Trophoblast cell (in vitro differentiated cells and primary cell): ENCODE measurements around the gene KLHL12.
"Not testable (repeated sequence)": the region's sequence is repeated elsewhere in the genome, so short reads cannot be mapped to it uniquely, and the experiment has no call there.

Source experiments
- DNase-seq, 2 donors: peaks; one replicate each; pipeline ENCODE4 v3.0.0-alpha.2; 2016
- H2AFZ ChIP-seq: 2 replicates; pipeline ENCODE4 v1.6.1; 2013; ENCODE audit warnings: low read length, moderate library complexity, mild to moderate bottlenecking; ENCODE audit not compliant: insufficient read depth, poor library complexity
- H2AK5ac ChIP-seq: 2 replicates; pipeline ENCODE4 v1.6.1; 2013; ENCODE audit warnings: mild to moderate bottlenecking, low read length
- H2BK120ac ChIP-seq: 2 replicates; pipeline ENCODE4 v1.6.1; 2013; ENCODE audit warnings: low read length, mild to moderate bottlenecking, moderate library complexity; ENCODE audit not compliant: insufficient read depth, poor library complexity
- H2BK12ac ChIP-seq: 2 replicates; pipeline ENCODE4 v1.6.1; 2013; ENCODE audit warnings: mild to moderate bottlenecking, low read length, moderate library complexity
- H2BK5ac ChIP-seq: 2 replicates; pipeline ENCODE4 v1.6.1; 2013; ENCODE audit warnings: low read length, low read depth, moderate library complexity, mild to moderate bottlenecking; ENCODE audit not compliant: poor library complexity
- H3K14ac ChIP-seq: 2 replicates; pipeline ENCODE4 v1.6.1; 2013; ENCODE audit warnings: mild to moderate bottlenecking, low read length
- H3K18ac ChIP-seq: 2 replicates; pipeline ENCODE4 v1.6.1; 2013; ENCODE audit warnings: mild to moderate bottlenecking, low read length
- H3K23ac ChIP-seq: 2 replicates; pipeline ENCODE4 v1.6.1; 2013; ENCODE audit warnings: low read length
- H3K27ac ChIP-seq: 2 replicates; pipeline ENCODE4 v1.5.1; 2013; ENCODE audit warnings: low read depth, mild to moderate bottlenecking, inconsistent platforms, low read length, moderate library complexity
- H3K27me3 ChIP-seq: 2 replicates; pipeline ENCODE4 v1.6.1; 2013; ENCODE audit warnings: inconsistent platforms, mild to moderate bottlenecking, low read length, moderate library complexity; ENCODE audit not compliant: insufficient read depth
- H3K36me3 ChIP-seq, 2 experiments: 1 replicate in 1 of 2; 2 replicates in 1 of 2; pipeline ENCODE4 v1.6.1; 2013; ENCODE audit warnings: low read length in 2 of 2, mild to moderate bottlenecking in 2 of 2, moderate library complexity in 1 of 2; ENCODE audit not compliant: insufficient read depth in 2 of 2, control insufficient read depth in 1 of 2
- H3K4ac ChIP-seq: 2 replicates; pipeline ENCODE4 v1.6.1; 2013; ENCODE audit warnings: low read depth, mild to moderate bottlenecking, low read length, moderate library complexity
- H3K4me1 ChIP-seq, 2 experiments: 1 replicate in 1 of 2; 2 replicates in 1 of 2; pipeline ENCODE4 v1.6.1; 2013; ENCODE audit warnings: low read length in 2 of 2, mild to moderate bottlenecking in 2 of 2, moderate library complexity in 1 of 2; ENCODE audit not compliant: insufficient read depth in 2 of 2, control insufficient read depth in 1 of 2
- H3K4me2 ChIP-seq: 2 replicates; pipeline ENCODE4 v1.6.1; 2013; ENCODE audit warnings: inconsistent platforms, mild to moderate bottlenecking, low read length, moderate library complexity
- H3K4me3 ChIP-seq: 2 replicates; pipeline ENCODE4 v1.5.1; 2013; ENCODE audit warnings: mild to moderate bottlenecking, low read depth, low read length, inconsistent platforms
- H3K79me1 ChIP-seq: one replicate; pipeline ENCODE4 v1.6.1; 2013; ENCODE audit warnings: low read length
- H3K79me2 ChIP-seq: 2 replicates; pipeline ENCODE4 v1.6.1; 2013; ENCODE audit warnings: low read length, mild to moderate bottlenecking; ENCODE audit not compliant: control insufficient read depth, insufficient read depth, poor library complexity
- H3K9ac ChIP-seq: 2 replicates; pipeline ENCODE4 v1.6.1; 2013; ENCODE audit warnings: mild to moderate bottlenecking, low read length
- H3K9me3 ChIP-seq: 2 replicates; pipeline ENCODE4 v1.6.1; 2013; ENCODE audit warnings: low read depth, mild to moderate bottlenecking, control low read depth, inconsistent platforms, low read length; ENCODE audit not compliant: insufficient read depth
- H4K12ac ChIP-seq: 2 replicates; pipeline ENCODE4 v1.6.1; 2013; ENCODE audit warnings: low read depth, mild to moderate bottlenecking, low read length, moderate library complexity
- H4K8ac ChIP-seq: 2 replicates; pipeline ENCODE4 v1.6.1; 2013; ENCODE audit warnings: low read depth, mild to moderate bottlenecking, low read length, moderate library complexity
- H4K91ac ChIP-seq: one replicate; pipeline ENCODE4 v1.6.1; 2013; ENCODE audit warnings: low read depth, mild to moderate bottlenecking, low read length, moderate library complexity
- WGBS: extraction: QIAGEN DNeasy Blood & Tissue Kit; methylation state at CpG from one replicate; pipeline ENCODE4 v1.1.7; 2013; ENCODE audit warnings: missing lambda C conversion rate; ENCODE audit not compliant: insufficient read length, insufficient coverage; ENCODE audit errors: extremely low coverage; 5-methylcytosine and 5-hydroxymethylcytosine counted together

KLHL12 gene

DNA sequence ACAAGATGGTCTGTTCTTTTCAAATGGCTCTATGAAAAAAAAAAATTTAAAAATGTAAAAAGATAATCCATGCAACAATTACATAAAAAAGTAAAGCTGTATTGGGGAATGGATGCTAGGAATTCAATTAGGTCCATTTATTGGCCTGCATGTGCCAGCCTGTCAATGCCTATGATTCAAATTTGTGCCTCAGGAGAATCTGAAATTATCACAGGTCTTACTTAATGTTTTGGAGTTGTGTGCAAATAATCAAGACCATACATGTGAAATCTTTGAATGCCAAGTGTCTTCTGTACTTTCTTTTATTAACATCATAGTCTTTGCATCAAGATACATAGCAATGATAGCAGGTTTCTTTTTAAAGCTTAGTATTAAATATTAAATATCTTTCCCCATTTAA lies 13.5 kb upstream of the KLHL12 start:
- no peak overlapping the region for H2AK5ac ChIP-seq
- H3K4me1 ChIP-seq: no peaks in the 10 kb centered on the region
- no peak overlapping the region for H2BK5ac ChIP-seq
- no peaks in the 10 kb centered on the region for H3K9me3 ChIP-seq
- peaks cover 17 to 33% of the 10 kb centered on the region in 2 experiments for H3K36me3 ChIP-seq
- no peak overlapping the region for H4K8ac ChIP-seq
- H3K9ac ChIP-seq: no peak overlapping the region
- H3K79me2 ChIP-seq: no peaks in the 10 kb centered on the region
- H3K27ac ChIP-seq: no peak overlapping the region
- no peak overlapping the region for H3K4ac ChIP-seq
- H2BK120ac ChIP-seq: no peak overlapping the region
- no peaks in the 10 kb centered on the region for H3K27me3 ChIP-seq
- no peak overlapping the region for H4K91ac ChIP-seq
- no peak for DNase-seq
- no peak overlapping the region for H3K23ac ChIP-seq
- no peak overlapping the region for H3K4me2 ChIP-seq
- no peak overlapping the region for H3K18ac ChIP-seq
- H3K4me3 ChIP-seq: no peak overlapping the region
- no peak overlapping the region for H4K12ac ChIP-seq
- no peak overlapping the region for H2AFZ ChIP-seq
- H3K79me1 ChIP-seq: no peaks in the 10 kb centered on the region
- H3K14ac ChIP-seq: no peak overlapping the region
- no peak overlapping the region for H2BK12ac ChIP-seq

DNA sequence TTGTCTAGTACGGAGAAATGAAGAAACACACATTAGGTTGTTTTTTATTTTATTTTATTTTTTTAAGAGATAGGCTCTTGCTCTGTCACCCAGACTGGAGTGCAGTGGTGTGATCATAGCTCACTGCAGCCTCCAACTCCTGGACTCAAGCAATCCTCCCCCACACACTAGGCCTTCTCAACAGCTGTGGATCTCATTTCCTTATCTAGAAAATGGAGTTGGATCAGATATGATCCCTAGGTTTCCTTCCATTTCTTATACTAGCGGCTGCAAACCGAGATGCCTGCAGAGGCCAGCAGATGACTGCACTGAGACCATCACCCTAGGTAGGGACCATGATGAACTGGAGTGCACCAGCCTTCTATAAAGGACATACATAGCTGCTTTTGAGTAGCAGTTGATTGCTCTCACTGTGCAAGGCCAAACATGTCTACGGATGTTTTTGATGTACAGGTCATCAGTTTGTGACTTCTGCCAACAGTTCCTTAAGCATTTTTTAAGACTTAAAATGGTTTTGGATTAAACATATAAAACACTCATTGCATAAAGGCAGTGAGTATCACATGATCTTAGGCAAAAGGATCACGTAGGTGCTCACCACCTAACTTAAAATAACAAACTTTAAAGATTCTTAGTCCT lies 11.4 kb upstream of the KLHL12 start:
- Histone ChIP-seq H3K4me3 (no peak overlapping the region), H2BK12ac (no peak overlapping the region), H3K23ac (no peak overlapping the region), H3K14ac (no peak overlapping the region), H2BK120ac (no peak overlapping the region), H3K4ac (no peak overlapping the region), H4K91ac (no peak overlapping the region), H3K27ac (no peak overlapping the region), H3K4me2 (no peak overlapping the region), H2BK5ac (no peak overlapping the region), H2AFZ (no peak overlapping the region), H3K27me3 (no peaks in the 10 kb centered on the region), H4K8ac (no peak overlapping the region), H3K9ac (no peak overlapping the region), H3K9me3 (no peaks in the 10 kb centered on the region), H4K12ac (no peak overlapping the region), H3K79me2 (no peaks in the 10 kb centered on the region), H3K18ac (no peak overlapping the region), H2AK5ac (no peak overlapping the region), H3K79me1 (no peaks in the 10 kb centered on the region), H3K4me1 (no peaks in the 10 kb centered on the region), H3K36me3 (peaks cover 13 to 21% of the 10 kb centered on the region in 2 experiments)
- no peak for DNase-seq
- no CpG with 5 or more reads among the region's 5 CpGs for WGBS

DNA sequence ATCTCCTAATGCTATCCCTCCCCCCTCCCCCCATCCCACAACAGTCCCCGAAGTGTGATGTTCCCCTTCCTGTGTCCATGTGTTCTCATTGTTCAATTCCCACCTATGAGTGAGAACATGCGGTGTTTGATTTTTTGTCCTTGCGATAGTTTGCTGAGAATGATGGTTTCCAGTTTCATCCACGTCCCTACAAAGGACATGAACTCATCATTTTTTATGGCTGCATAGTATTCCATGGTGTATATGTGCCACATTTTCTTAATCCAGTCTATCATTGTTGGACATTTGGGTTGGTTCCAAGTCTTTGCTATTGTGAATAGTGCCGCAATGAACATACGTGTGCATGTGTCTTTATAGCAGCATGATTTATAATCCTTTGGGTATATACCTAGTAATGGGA lies 9.4 kb upstream of the KLHL12 start:
- not testable (repeated sequence) for H3K14ac ChIP-seq, H3K23ac ChIP-seq, H3K18ac ChIP-seq, H2AFZ ChIP-seq, DNase-seq, H3K4me3 ChIP-seq, H3K9me3 ChIP-seq, H3K79me1 ChIP-seq, H4K12ac ChIP-seq, H3K27ac ChIP-seq, H4K8ac ChIP-seq, H2BK5ac ChIP-seq, H2BK12ac ChIP-seq, H3K79me2 ChIP-seq, H4K91ac ChIP-seq, H3K4ac ChIP-seq, H3K4me2 ChIP-seq, H3K27me3 ChIP-seq, H3K4me1 ChIP-seq, H2AK5ac ChIP-seq, H3K9ac ChIP-seq, H2BK120ac ChIP-seq
- WGBS: no CpG with 5 or more reads among the region's 6 CpGs
- peaks cover 7 to 10% of the 10 kb centered on the region in 2 experiments for H3K36me3 ChIP-seq

DNA sequence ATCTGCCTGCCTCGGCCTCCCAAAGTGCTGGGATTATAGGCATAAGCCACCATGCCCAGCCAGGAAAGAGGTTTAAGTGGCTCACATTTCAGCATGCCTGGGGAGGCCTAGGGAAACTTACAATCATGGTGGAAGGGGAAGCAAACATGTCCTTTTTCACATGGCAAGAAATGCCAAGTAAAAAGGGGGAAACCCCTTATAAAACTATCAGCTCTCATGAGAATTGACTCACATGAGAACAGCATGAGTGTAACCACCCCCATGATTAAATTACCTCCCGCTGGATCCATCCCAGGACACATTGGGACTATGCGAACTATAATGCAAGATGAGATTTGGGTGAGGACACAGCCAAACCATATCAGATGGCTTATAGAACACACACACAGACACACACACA lies 8.8 kb upstream of the KLHL12 start:
- no peak overlapping the region for H4K91ac ChIP-seq
- H3K27me3 ChIP-seq: no peaks in the 10 kb centered on the region
- no peak overlapping the region for H3K18ac ChIP-seq
- H3K79me1 ChIP-seq: no peaks in the 10 kb centered on the region
- H2AK5ac ChIP-seq: no peak overlapping the region
- H3K79me2 ChIP-seq: no peaks in the 10 kb centered on the region
- no peak overlapping the region for H4K12ac ChIP-seq
- H2AFZ ChIP-seq: no peak overlapping the region
- no peak overlapping the region for H4K8ac ChIP-seq
- no peak overlapping the region for H3K23ac ChIP-seq
- H2BK12ac ChIP-seq: no peak overlapping the region
- H3K36me3 ChIP-seq: peaks cover 3 to 4% of the 10 kb centered on the region in 2 experiments
- H3K14ac ChIP-seq: no peak overlapping the region
- H3K4me1 ChIP-seq: no peaks in the 10 kb centered on the region
- H3K27ac ChIP-seq: no peak overlapping the region
- no peak overlapping the region for H3K9ac ChIP-seq
- H3K4ac ChIP-seq: no peak overlapping the region
- no peaks in the 10 kb centered on the region for H3K9me3 ChIP-seq
- DNase-seq: no peak
- WGBS: no CpG with 5 or more reads among the region's 3 CpGs
- no peak overlapping the region for H3K4me2 ChIP-seq
- H3K4me3 ChIP-seq: no peak overlapping the region
- H2BK120ac ChIP-seq: no peak overlapping the region
- H2BK5ac ChIP-seq: no peak overlapping the region
